CD4-positive, alpha-beta memory T cell (primary cell): Measurements from ENCODE around the gene HINT3. TPM values are rescaled to one million over a fixed set of nuclear protein-coding genes. Genes with fewer than 3 reads are reported as not detected.
"Not testable (repeated sequence)": the region's sequence is repeated elsewhere in the genome, so short reads cannot be mapped to it uniquely, and the experiment has no call there.

Source experiments
- CTCF ChIA-PET: fragments of 350-600 bp; sonication (Branson Sonifier 250); formaldehyde crosslinking; loops from one replicate; lab custom pipeline; 2021; ENCODE audit warnings: inconsistent platforms; ENCODE audit not compliant: partially characterized antibody; lab: Charles Lee
- POLR2A ChIA-PET: fragments of 350-600 bp; sonication (Branson Sonifier 250); formaldehyde crosslinking; loops from one replicate; lab custom pipeline; 2021; ENCODE audit not compliant: partially characterized antibody; lab: Charles Lee
- DNase-seq, 5 donors: peaks; one replicate each; pipeline versions ENCODE4 v3.0.0 to v3.0.0-alpha.2; 2020 to 2022; ENCODE audit warnings: mixed read lengths in 1 of 5
- H3K27ac ChIP-seq: one replicate; pipeline ENCODE4 v1.7.0; 2013; ENCODE audit warnings: low read depth, low read length
- H3K27me3 ChIP-seq: 2 replicates; pipeline ENCODE4 v1.7.0; 2013; ENCODE audit warnings: mild to moderate bottlenecking, low read length, moderate library complexity; ENCODE audit not compliant: insufficient read depth
- H3K36me3 ChIP-seq: 2 replicates; pipeline ENCODE4 v1.7.0; 2013; ENCODE audit warnings: mild to moderate bottlenecking, low read length, moderate library complexity; ENCODE audit not compliant: insufficient read depth
- H3K4me1 ChIP-seq: 2 replicates; pipeline ENCODE4 v1.7.0; 2013; ENCODE audit warnings: mild to moderate bottlenecking, low read length, moderate library complexity; ENCODE audit not compliant: insufficient read depth
- H3K4me3 ChIP-seq, 2 donors: one replicate each; pipeline ENCODE4 v1.7.0; 2013; ENCODE audit warnings: low read length in 2 of 2, mild to moderate bottlenecking in 1 of 2
- H3K9me3 ChIP-seq, 2 donors: one replicate each; pipeline ENCODE4 v1.7.0; 2013; ENCODE audit warnings: low read length in 2 of 2, control low read depth in 1 of 2; ENCODE audit not compliant: control insufficient read depth in 1 of 2
- H3K27ac Mint-ChIP-seq, 7 donors: one replicate each; pipeline ENCODE4 v1.8.0; 2020 to 2021; ENCODE audit warnings: mixed read lengths in 7 of 7, mild to moderate bottlenecking in 6 of 7, inconsistent platforms in 3 of 7, moderate library complexity in 3 of 7
- H3K27me3 Mint-ChIP-seq, 2 donors: one replicate each; pipeline ENCODE4 v1.8.0; 2020 to 2021; ENCODE audit warnings: mixed read lengths in 2 of 2
- H3K36me3 Mint-ChIP-seq, 2 donors: one replicate each; pipeline ENCODE4 v1.8.0; 2020 to 2021; ENCODE audit warnings: mixed read lengths in 2 of 2, inconsistent platforms in 1 of 2, mild to moderate bottlenecking in 1 of 2
- H3K4me1 Mint-ChIP-seq, 4 donors: one replicate each; pipeline ENCODE4 v1.8.0; 2020 to 2021; ENCODE audit warnings: mixed read lengths in 4 of 4, mild to moderate bottlenecking in 1 of 4
- H3K4me3 Mint-ChIP-seq, 8 donors: one replicate each; pipeline ENCODE4 v1.8.0; 2020 to 2021; ENCODE audit warnings: mixed read lengths in 8 of 8, mild to moderate bottlenecking in 7 of 8, moderate library complexity in 6 of 8, inconsistent platforms in 3 of 8
- H3K9me3 Mint-ChIP-seq, 8 donors: one replicate each; pipeline ENCODE4 v1.8.0; 2020 to 2021; ENCODE audit warnings: mixed read lengths in 8 of 8, mild to moderate bottlenecking in 5 of 8, inconsistent platforms in 3 of 8, moderate library complexity in 1 of 8
- intact Hi-C: fragments of 100-400 bp; cut with micrococcal nuclease; formaldehyde crosslinking; loops from one replicate; pipeline ENCODE4 v1.15.1; 2023
- polyA plus RNA-seq, 2 donors: library from polyadenylated mRNA; unstranded; fragments of 300-500 nt; fragmentation: Illumina TruSeq; gene quantifications; one replicate each; pipeline ENCODE4 v1.2.3, GENCODE V29; 2021
- total RNA-seq, 2 experiments: library from RNA; stranded (reverse); gene quantifications; one replicate each; pipeline ENCODE4 v1.2.3, GENCODE V29; 2021

The HINT3 gene
- total and polyA plus RNA-seq, 4 experiments from 2014 or later = 8.1 to 12.7 (median 10.1) TPM

GRCh38 chr6:125970760-125971159 lies 14.2 kb downstream of the HINT3 start:
- no peaks in the 10 kb centered on the region for H3K9me3 ChIP-seq
- H3K27ac ChIP-seq = no peak overlapping the region
- no peak overlapping the region for H3K4me3 ChIP-seq
- CTCF ChIA-PET = interaction anchor here (0.7 to 2.6 kb wide), 9 partner anchors 10 to 660 kb away, joined by 3 to 24 read pairs (median 5); partner anchors contain the start of gene HINT3
- peaks cover 18 to 56% of the 10 kb centered on the region in 2 donors for H3K36me3 Mint-ChIP-seq
- no peaks in the 10 kb centered on the region for H3K4me1 ChIP-seq
- peaks cover 7 to 22% (median 18%) of the 10 kb centered on the region in 4 donors for H3K4me1 Mint-ChIP-seq
- DNase-seq = no peak
- H3K4me3 Mint-ChIP-seq = no peak overlapping the region
- POLR2A ChIA-PET = interaction anchor here (0.6 to 1.3 kb wide), 3 partner anchors 14 to 180 kb away, joined by 3 to 4 read pairs (median 4); partner anchors contain the start of genes HINT3 and NCOA7
- peak overlapping the region in 6 of 7 donors; percentile 50 to 82 (median 66) for H3K27ac Mint-ChIP-seq
- H3K27me3 Mint-ChIP-seq = no peaks in the 10 kb centered on the region
- H3K27me3 ChIP-seq = no peaks in the 10 kb centered on the region
- no peaks in the 10 kb centered on the region for H3K9me3 Mint-ChIP-seq
- intact Hi-C loops = loop anchor here (10.0 kb wide), 1 partner anchor 776 kb away; no protein-coding TSS in a partner anchor
- H3K36me3 ChIP-seq = peaks cover 8% of the 10 kb centered on the region

- H3K27ac ChIP-seq, H3K36me3 ChIP-seq, H3K9me3 Mint-ChIP-seq, H3K27me3 ChIP-seq, H3K4me3 ChIP-seq, DNase-seq, H3K27ac Mint-ChIP-seq, H3K4me1 ChIP-seq, H3K9me3 ChIP-seq, H3K4me3 Mint-ChIP-seq, H3K27me3 Mint-ChIP-seq: not testable (repeated sequence)
- Mint-ChIP-seq H3K36me3 (peaks cover 18 to 54% of the 10 kb centered on the region in 2 donors), H3K4me1 (peaks cover 0 to 19% (median 18%) of the 10 kb centered on the region in 4 donors)
- CTCF ChIA-PET = interaction anchor here (1.9 to 3.0 kb wide), 2 partner anchors 14 to 84 kb away, joined by 5 to 44 read pairs; partner anchors contain the start of gene HINT3
- intact Hi-C loops = loop anchor here (10.0 kb wide), 1 partner anchor 778 kb away; no protein-coding TSS in a partner anchor
- POLR2A ChIA-PET = interaction anchor here (1.8 kb wide), 1 partner anchor 191 kb away, joined by 5 read pairs; no protein-coding TSS in a partner anchor
Observed at GRCh38 chr6:125972478-125972877, 15.9 kb downstream of the HINT3 start.

- Mint-ChIP-seq H3K4me3 (no peak overlapping the region), H3K27me3 (no peaks in the 10 kb centered on the region), H3K4me1 (peaks cover 0 to 10% (median 9%) of the 10 kb centered on the region in 4 donors), H3K36me3 (peaks cover 15 to 41% of the 10 kb centered on the region in 2 donors), H3K27ac (peak overlapping the region in 3 of 7 donors; percentile 14 to 33 (median 23)), H3K9me3 (no peaks in the 10 kb centered on the region)
- no peaks in the 10 kb centered on the region for H3K9me3 ChIP-seq
- no peak overlapping the region for H3K4me3 ChIP-seq
- no peaks in the 10 kb centered on the region for H3K27me3 ChIP-seq
- CTCF ChIA-PET = interaction anchor here (0.7 to 3.0 kb wide), 30 partner anchors 10 to 782 kb away, joined by 3 to 44 read pairs (median 4); partner anchors contain the start of genes HINT3, NCOA7 and TRMT11
- POLR2A ChIA-PET = interaction anchor here (1.0 to 3.0 kb wide), 5 partner anchors 12 to 193 kb away, joined by 3 to 16 read pairs (median 9); partner anchors contain the start of genes HINT3, NCOA7 and TRMT11
- H3K36me3 ChIP-seq = peaks cover 4% of the 10 kb centered on the region
- intact Hi-C loops = loop anchor here (1.0 to 10.0 kb wide), 5 partner anchors 116 to 821 kb away; partner anchors contain the start of gene TPD52L1
- DNase-seq = peak in 4 of 5 donors; percentile 43 to 53 (median 46)
- H3K4me1 ChIP-seq = no peaks in the 10 kb centered on the region
- no peak overlapping the region for H3K27ac ChIP-seq
Observed at GRCh38 chr6:125974214-125974866, 17.8 kb downstream of the HINT3 start.

- peaks cover 4% of the 10 kb centered on the region for H3K36me3 ChIP-seq
- ChIA-PET CTCF (interaction anchor here (2.2 kb wide), 1 partner anchor 23 kb away, joined by 15 read pairs; the partner anchor contains the start of gene HINT3), POLR2A (interaction anchor here (1.0 kb wide), 1 partner anchor 198 kb away, joined by 3 read pairs; no protein-coding TSS in a partner anchor)
Observed at GRCh38 chr6:125979101-125979500, 22.5 kb downstream of the HINT3 start.

GRCh38 chr6:125981571-125982185 lies 25.1 kb downstream of the HINT3 start:
- H3K27ac Mint-ChIP-seq = no peak overlapping the region
- no peak overlapping the region for H3K27ac ChIP-seq
- H3K9me3 ChIP-seq = no peaks in the 10 kb centered on the region
- H3K4me1 ChIP-seq = peaks cover 7% of the 10 kb centered on the region
- POLR2A ChIA-PET = interaction anchor here (1.4 kb wide), 1 partner anchor 192 kb away, joined by 3 read pairs; the partner anchor contains the start of gene NCOA7
- intact Hi-C loops = no loop called here
- no peaks in the 10 kb centered on the region for H3K9me3 Mint-ChIP-seq
- no peaks in the 10 kb centered on the region for H3K27me3 ChIP-seq
- H3K4me3 ChIP-seq = no peak overlapping the region
- H3K27me3 Mint-ChIP-seq = no peaks in the 10 kb centered on the region
- peaks cover 8 to 9% of the 10 kb centered on the region in 2 donors for H3K36me3 Mint-ChIP-seq
- CTCF ChIA-PET = interaction anchor here (1.0 to 1.7 kb wide), 4 partner anchors 14 to 192 kb away, joined by 3 to 5 read pairs (median 3); no protein-coding TSS in a partner anchor
- H3K36me3 ChIP-seq = no peaks in the 10 kb centered on the region
- no peak for DNase-seq
- H3K4me3 Mint-ChIP-seq = no peak overlapping the region
- H3K4me1 Mint-ChIP-seq = peaks cover 0 to 1% (median 0%) of the 10 kb centered on the region in 4 donors

More at GRCh38 chr6:125979101-125979500, 22.5 kb downstream of the HINT3 start:
- Mint-ChIP-seq H3K27me3 (no peaks in the 10 kb centered on the region), H3K4me3 (no peak overlapping the region), H3K36me3 (peaks cover 9 to 20% of the 10 kb centered on the region in 2 donors), H3K27ac (peak overlapping the region in 1 of 7 donors; percentile 78), H3K9me3 (no peaks in the 10 kb centered on the region), H3K4me1 (peaks cover 0 to 4% (median 4%) of the 10 kb centered on the region in 4 donors)
- no peak for DNase-seq
- intact Hi-C loops = loop anchor here (10.0 kb wide), 1 partner anchor 784 kb away; no protein-coding TSS in a partner anchor
- Histone ChIP-seq H3K27ac (no peak overlapping the region), H3K4me3 (no peak overlapping the region), H3K27me3 (no peaks in the 10 kb centered on the region), H3K4me1 (no peaks in the 10 kb centered on the region), H3K9me3 (no peaks in the 10 kb centered on the region)

GRCh38 chr6:125983246-125983945 lies 26.8 kb downstream of the HINT3 start:
- peaks cover 3 to 4% of the 10 kb centered on the region in 2 donors for H3K36me3 Mint-ChIP-seq
- H3K4me1 ChIP-seq = peaks cover 20% of the 10 kb centered on the region
- no peaks in the 10 kb centered on the region for H3K36me3 ChIP-seq
- intact Hi-C loops = no loop called here
- DNase-seq = no peak
- H3K9me3 Mint-ChIP-seq = no peaks in the 10 kb centered on the region
- CTCF ChIA-PET = interaction anchor here (1.3 kb wide), 1 partner anchor 193 kb away, joined by 4 read pairs; the partner anchor contains the start of gene NCOA7
- no peaks in the 10 kb centered on the region for H3K27me3 Mint-ChIP-seq
- no peaks in the 10 kb centered on the region for H3K9me3 ChIP-seq
- peaks cover 0 to 1% (median 0%) of the 10 kb centered on the region in 4 donors for H3K4me1 Mint-ChIP-seq
- no peak overlapping the region for H3K4me3 Mint-ChIP-seq
- H3K27ac ChIP-seq = no peak overlapping the region
- H3K4me3 ChIP-seq = no peak overlapping the region
- H3K27me3 ChIP-seq = no peaks in the 10 kb centered on the region
- POLR2A ChIA-PET = no interaction called here
- no peak overlapping the region for H3K27ac Mint-ChIP-seq
